Endodermal cell (in vitro differentiated cells): ENCODE measurements around the gene METTL3. TPM values are rescaled to one million over a fixed set of nuclear protein-coding genes. Genes with fewer than 3 reads are reported as not detected.

Experiments
- DNase-seq: peaks from one replicate; pipeline ENCODE4 v3.0.0-alpha.2; 2017
- H3K27ac ChIP-seq: 2 replicates; pipeline ENCODE4 v1.5.1; 2013; ENCODE audit warnings: mild to moderate bottlenecking, low read depth, low read length, moderate library complexity
- H3K27me3 ChIP-seq: 2 replicates; pipeline ENCODE4 v1.6.1; 2013; ENCODE audit warnings: mild to moderate bottlenecking, low read length, moderate library complexity; ENCODE audit not compliant: insufficient read depth, control insufficient read depth, poor library complexity, severe bottlenecking
- H3K36me3 ChIP-seq: 2 replicates; pipeline ENCODE4 v1.7.0; 2013; ENCODE audit warnings: mild to moderate bottlenecking, low read length, moderate library complexity; ENCODE audit not compliant: control insufficient read depth, insufficient read depth
- H3K4me1 ChIP-seq: one replicate; pipeline ENCODE4 v1.7.0; 2013; ENCODE audit warnings: low read length; ENCODE audit not compliant: control insufficient read depth, insufficient read depth
- H3K4me3 ChIP-seq: 2 replicates; pipeline ENCODE4 v1.5.1; 2013; ENCODE audit warnings: mild to moderate bottlenecking, low read length, moderate library complexity
- H3K9ac ChIP-seq: 2 replicates; pipeline ENCODE4 v1.6.1; 2013; ENCODE audit warnings: mild to moderate bottlenecking, low read length, moderate library complexity; ENCODE audit not compliant: poor library complexity, severe bottlenecking; ENCODE audit errors: extremely low read depth
- H3K9me3 ChIP-seq: 2 replicates; pipeline ENCODE4 v1.6.1; 2013; ENCODE audit warnings: mild to moderate bottlenecking, low read length, moderate library complexity; ENCODE audit not compliant: control insufficient read depth
- H3K27ac Mint-ChIP-seq: 2 replicates; pipeline ENCODE4 v1.8.0; 2020; ENCODE audit warnings: mixed read lengths
- H3K27me3 Mint-ChIP-seq: 2 replicates; pipeline ENCODE4 v1.8.0; 2021; ENCODE audit warnings: mild to moderate bottlenecking, mixed read lengths; ENCODE audit not compliant: insufficient read depth
- H3K36me3 Mint-ChIP-seq: 2 replicates; pipeline ENCODE4 v1.8.0; 2020; ENCODE audit warnings: low read depth, mixed read lengths
- H3K4me1 Mint-ChIP-seq: 2 replicates; pipeline ENCODE4 v1.8.0; 2020; ENCODE audit warnings: mixed read lengths
- H3K4me3 Mint-ChIP-seq: 2 replicates; pipeline ENCODE4 v1.8.0; 2020; ENCODE audit warnings: mild to moderate bottlenecking, moderate library complexity, mixed read lengths
- H3K9me3 Mint-ChIP-seq: 2 replicates; pipeline ENCODE4 v1.8.0; 2020; ENCODE audit warnings: mild to moderate bottlenecking, mixed read lengths
- WGBS, 2 experiments: methylation state at CpG; one replicate each; pipeline versions ENCODE4 v1.1.5 to v1.1.7; 2013; ENCODE audit warnings: missing lambda C conversion rate in 2 of 2, mixed read lengths in 1 of 2; ENCODE audit not compliant: insufficient coverage in 1 of 2, insufficient read length in 1 of 2; 5-methylcytosine and 5-hydroxymethylcytosine counted together
- total RNA-seq, 2 donors: library from RNA; stranded (reverse); fragmentation: NEBNext Ultra II Directional in 1 of 2; extraction: Animal tissue kit (Norgen Biotek cat#: 25700) in 1 of 2; gene quantifications; 2 replicates in 1 of 2; 3 replicates in 1 of 2; pipeline ENCODE4 v1.2.1, GENCODE V29; 2021
- TF ChIP-seq, protein P1 (sequence below): fragments of 200-600 bp; sonication (generic); conservative IDR thresholded peaks from 2 replicates; pipeline ENCODE4 v1.5.0; 2021; ENCODE audit warnings: antibody characterized with exemption, mild to moderate bottlenecking

The METTL3 gene
- total RNA-seq, 2 donors from 2014 or later, result 63.2 to 64.7 TPM

- no peaks in the 10 kb centered on the region for H3K36me3 Mint-ChIP-seq
- H3K27ac Mint-ChIP-seq, result peak overlapping the region; percentile 78
- H3K4me1 ChIP-seq, result peaks cover 12% of the 10 kb centered on the region
- no peaks in the 10 kb centered on the region for H3K9me3 ChIP-seq
- 5 to 20% methylated on average over 1 to 3 of the region's 3 CpGs for WGBS, 2 experiments
- no peak overlapping the region for H3K4me3 ChIP-seq
- no peaks in the 10 kb centered on the region for H3K9me3 Mint-ChIP-seq
- no peak overlapping the region for H3K9ac ChIP-seq
- TF ChIP-seq, protein P1, sequence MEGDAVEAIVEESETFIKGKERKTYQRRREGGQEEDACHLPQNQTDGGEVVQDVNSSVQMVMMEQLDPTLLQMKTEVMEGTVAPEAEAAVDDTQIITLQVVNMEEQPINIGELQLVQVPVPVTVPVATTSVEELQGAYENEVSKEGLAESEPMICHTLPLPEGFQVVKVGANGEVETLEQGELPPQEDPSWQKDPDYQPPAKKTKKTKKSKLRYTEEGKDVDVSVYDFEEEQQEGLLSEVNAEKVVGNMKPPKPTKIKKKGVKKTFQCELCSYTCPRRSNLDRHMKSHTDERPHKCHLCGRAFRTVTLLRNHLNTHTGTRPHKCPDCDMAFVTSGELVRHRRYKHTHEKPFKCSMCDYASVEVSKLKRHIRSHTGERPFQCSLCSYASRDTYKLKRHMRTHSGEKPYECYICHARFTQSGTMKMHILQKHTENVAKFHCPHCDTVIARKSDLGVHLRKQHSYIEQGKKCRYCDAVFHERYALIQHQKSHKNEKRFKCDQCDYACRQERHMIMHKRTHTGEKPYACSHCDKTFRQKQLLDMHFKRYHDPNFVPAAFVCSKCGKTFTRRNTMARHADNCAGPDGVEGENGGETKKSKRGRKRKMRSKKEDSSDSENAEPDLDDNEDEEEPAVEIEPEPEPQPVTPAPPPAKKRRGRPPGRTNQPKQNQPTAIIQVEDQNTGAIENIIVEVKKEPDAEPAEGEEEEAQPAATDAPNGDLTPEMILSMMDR, result no peak
- H3K36me3 ChIP-seq, result no peaks in the 10 kb centered on the region
- peak overlapping the region; percentile 7 for H3K4me3 Mint-ChIP-seq
- no peak for DNase-seq
- H3K27me3 ChIP-seq, result no peaks in the 10 kb centered on the region
- H3K4me1 Mint-ChIP-seq, result peaks cover 47% of the 10 kb centered on the region
- no peaks in the 10 kb centered on the region for H3K27me3 Mint-ChIP-seq
- H3K27ac ChIP-seq, result peak overlapping the region; percentile 73
These were observed 28.2 kb upstream of the METTL3 start for GRCh38 chr14:21539189-21539940.

DNA sequence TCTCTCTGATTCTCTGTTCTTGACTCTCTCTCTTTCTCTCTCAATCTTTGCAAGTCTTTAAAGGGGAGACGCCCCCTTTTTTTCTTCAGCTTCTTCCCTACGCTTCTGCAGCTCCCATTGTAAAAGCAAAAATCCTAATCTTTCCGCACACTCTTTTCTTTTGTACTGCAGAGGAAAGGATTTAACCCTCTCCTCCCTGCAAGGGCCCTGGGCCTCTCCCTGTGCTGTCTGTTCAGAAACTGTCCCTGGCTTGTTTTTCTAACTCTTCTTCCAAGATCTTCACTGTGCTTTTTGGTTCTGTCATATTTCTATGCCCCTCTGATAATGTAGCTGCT is 25.9 kb upstream of the METTL3 start:
- DNase-seq, result no peak
- Histone ChIP-seq H3K27ac (peak overlapping the region; percentile 98), H3K4me1 (peaks cover 15% of the 10 kb centered on the region), H3K9ac (peak overlapping the region; percentile 85), H3K36me3 (no peaks in the 10 kb centered on the region), H3K4me3 (peak overlapping the region; percentile 99), H3K27me3 (no peaks in the 10 kb centered on the region), H3K9me3 (no peaks in the 10 kb centered on the region)
- 0% methylated on average over 2 to 3 of the region's 3 CpGs for WGBS, 2 experiments
- peaks cover 51% of the 10 kb centered on the region for H3K4me1 Mint-ChIP-seq
- H3K4me3 Mint-ChIP-seq, result peak overlapping the region; percentile 90
- peak overlapping the region; percentile 95 for H3K27ac Mint-ChIP-seq
- no peaks in the 10 kb centered on the region for H3K27me3 Mint-ChIP-seq
- no peaks in the 10 kb centered on the region for H3K9me3 Mint-ChIP-seq
- peaks cover 4% of the 10 kb centered on the region for H3K36me3 Mint-ChIP-seq
- TF ChIP-seq, protein P1, result no peak

- Mint-ChIP-seq H3K4me3 (peak overlapping the region; percentile 90), H3K27me3 (no peaks in the 10 kb centered on the region), H3K9me3 (no peaks in the 10 kb centered on the region), H3K27ac (peak overlapping the region; percentile 95), H3K36me3 (peaks cover 7% of the 10 kb centered on the region), H3K4me1 (peaks cover 46% of the 10 kb centered on the region)
- peak overlapping the region; percentile 85 for H3K9ac ChIP-seq
- TF ChIP-seq, protein P1, result no peak
- H3K27me3 ChIP-seq, result no peaks in the 10 kb centered on the region
- H3K27ac ChIP-seq, result peak overlapping the region; percentile 98
- no peaks in the 10 kb centered on the region for H3K36me3 ChIP-seq
- peak; percentile 75 for DNase-seq
- H3K9me3 ChIP-seq, result no peaks in the 10 kb centered on the region
- H3K4me3 ChIP-seq, result peak overlapping the region; percentile 99
- H3K4me1 ChIP-seq, result peaks cover 15% of the 10 kb centered on the region
- 0% methylated on average over 5 to 25 of the region's 25 CpGs for WGBS, 2 experiments
These were observed 25.4 kb upstream of the METTL3 start for GRCh38 chr14:21536418-21537089.
